HG03060 (cell line): Measurements from ENCODE around the gene ALDH7A1.
A peak's percentile ranks its signal among the peaks of the same experiment; 100 is the strongest.
"Not testable (repeated sequence)": the region's sequence is repeated elsewhere in the genome, so short reads cannot be mapped to it uniquely, and the experiment has no call there.

ENCODE experiments used
- ATAC-seq: cut with Tn5 transposase; IDR thresholded peaks from one replicate; pipeline ENCODE4 v1.9.1; 2021; ENCODE audit warnings: low read depth, moderate number of reproducible peaks; ENCODE audit not compliant: unreplicated experiment

Gene ALDH7A1

DNA sequence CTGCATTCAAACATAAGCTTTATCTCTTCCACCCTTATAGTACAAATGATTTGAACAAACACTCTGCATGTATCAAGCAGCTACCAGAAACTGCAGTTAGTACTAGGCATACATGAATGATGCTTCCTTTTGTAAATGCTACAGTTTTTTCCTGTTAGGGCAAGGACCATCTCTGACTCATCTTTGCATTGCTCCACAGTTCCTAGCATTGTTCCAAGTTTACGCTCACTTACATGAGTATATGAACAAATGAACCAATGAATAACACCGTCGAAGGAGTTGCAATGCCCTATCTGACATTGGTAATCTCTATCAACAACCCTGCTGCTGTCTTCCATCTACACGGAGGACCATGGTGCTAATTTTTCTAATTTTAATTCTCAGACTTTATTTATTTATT is 2.1 kb upstream of the ALDH7A1 start:
- no peak for ATAC-seq

DNA sequence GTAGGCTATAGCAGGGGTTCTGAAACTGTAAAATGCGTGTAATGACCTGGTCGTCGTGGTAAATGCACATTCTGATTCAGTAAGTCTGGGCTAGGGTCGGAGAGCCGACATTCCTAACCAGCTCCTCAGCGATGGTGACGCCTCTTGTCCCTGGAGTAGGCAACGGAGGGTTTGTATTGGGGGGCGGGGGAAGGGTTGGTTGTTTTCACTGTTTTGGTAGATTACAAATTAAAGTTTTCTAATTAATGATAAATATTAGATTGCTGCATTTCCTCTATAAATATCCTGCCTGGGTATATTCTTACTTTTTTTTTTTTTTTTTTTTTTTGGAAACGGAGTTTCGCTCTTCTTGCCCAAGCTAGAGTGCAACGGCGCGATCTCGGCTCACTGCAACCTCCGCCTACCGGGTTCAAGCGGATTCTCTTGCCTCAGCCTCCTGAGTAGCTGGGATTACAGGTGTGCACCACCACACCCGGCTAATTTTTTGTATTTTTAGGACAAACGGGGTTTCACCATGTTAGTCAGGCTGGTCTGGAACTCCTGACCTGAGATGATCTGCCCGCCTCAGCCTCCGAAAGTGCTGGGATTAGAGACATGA is 566 bp upstream of the ALDH7A1 start:
- no peak for ATAC-seq

DNA sequence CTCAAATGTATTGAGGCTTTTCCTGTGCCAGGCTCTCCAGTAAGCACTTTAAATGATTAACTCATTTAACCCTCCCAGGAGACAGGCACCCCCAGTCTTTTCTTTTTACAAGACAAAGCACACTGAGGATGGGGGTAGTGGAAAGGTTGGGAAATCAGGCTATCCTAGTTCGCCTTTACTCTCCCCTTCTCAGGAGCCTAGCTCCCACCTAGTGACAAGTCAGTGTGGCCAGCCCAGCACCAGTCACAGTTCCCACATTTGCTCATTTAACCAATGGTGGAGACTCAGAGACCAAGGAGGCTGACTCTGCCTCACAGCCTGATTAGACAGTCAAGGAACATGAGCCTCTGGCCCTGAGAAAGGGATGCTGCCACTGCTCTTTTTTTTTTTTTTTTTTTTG is 3.5 kb downstream of the ALDH7A1 start:
- ATAC-seq: no peak

DNA sequence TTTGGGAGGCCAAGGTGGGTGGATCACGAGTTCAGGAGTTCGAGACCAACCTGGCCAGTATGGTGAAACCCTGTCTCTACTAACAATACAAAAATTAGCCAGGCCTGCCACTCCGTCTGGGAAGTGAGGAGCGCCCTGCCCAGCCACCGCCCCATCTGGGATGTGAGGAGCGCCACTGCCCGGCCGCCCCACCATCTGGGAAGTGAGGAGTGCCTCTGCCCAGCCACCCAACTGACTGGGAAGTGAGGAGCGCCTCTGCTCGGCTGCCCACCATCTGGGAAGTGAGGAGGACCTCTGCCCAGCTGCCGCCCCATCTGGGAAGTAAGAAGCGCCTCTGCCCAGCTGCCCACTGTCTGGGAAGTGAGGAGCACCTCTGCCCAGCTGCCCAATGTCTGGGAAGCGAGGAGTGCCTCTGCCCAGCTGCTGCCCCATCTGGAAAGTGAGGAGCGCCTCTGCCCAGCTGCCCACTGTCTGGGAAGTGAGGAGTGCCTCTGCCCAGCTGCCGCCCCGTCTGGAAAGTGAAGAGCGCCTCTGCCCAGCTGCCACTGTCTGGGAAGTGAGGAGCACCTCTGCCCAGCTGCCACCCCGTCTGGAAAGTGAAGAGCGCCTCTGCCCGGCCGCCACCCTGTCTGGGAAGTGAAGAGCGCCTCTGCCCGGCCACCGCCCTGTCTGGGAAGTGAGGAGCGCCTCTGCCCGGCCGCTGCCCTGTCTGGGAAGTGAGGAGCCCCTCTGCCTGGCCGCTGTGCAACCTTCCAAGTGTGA is 5.3 kb downstream of the ALDH7A1 start:
- ATAC-seq: no peak

DNA sequence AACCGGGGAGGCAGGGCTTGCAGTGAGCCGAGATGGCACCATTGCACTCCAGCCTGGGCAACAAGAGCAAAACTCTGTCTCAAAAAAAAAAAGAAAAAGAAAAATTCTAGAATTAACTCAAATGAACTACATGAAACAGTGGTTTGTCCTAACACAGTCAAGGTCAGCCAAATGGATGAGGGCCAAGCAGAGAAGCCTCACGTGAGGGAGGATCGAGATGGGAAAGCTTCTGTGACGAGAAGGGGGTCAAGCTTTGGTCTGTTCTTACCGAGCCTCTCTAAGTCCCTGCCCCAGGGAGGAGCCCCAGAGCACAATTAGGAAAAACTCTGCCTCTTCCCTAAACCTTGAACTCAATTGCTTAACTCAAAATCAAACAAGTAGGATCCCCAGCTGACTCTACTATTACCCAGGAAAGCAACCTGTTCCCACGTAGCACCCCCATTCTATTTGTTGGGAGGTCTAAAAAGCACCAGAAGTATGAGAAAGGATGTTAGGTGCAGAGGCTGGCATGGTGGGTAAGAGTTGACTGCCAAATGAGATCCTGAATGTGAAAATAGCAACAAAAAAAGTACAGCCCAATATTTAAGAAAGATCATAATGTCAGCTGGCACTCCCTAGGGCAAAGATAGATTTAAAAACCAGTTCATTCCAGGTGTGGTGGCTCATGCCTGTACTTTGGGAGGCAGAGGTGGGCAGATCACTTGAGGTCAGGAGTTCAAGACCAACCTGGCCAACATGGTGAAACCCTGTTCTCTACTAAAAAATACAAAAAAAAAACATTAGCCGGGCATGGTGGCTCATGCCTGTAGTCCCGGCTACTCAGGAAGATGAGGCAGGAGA is 7.2 kb downstream of the ALDH7A1 start:
- ATAC-seq: no peak

DNA sequence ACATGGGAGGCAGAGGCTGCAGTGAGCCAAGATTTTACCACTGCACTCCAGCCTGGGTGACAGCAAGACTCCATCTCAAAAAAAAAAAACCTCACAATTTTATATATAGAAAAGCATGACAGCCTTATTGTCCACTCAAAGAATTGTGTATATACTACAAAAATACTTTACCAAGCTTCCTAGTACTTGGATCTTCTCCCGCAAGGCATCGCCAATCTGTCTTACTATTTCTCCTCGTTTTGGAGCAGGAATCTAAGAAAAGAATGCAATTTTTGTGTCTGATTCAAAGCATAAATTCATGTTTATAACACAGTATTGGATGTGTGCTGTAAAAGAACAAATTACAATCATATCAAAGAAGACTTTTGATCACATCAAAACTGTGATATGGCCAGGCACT is 11.3 kb downstream of the ALDH7A1 start:
- ATAC-seq: no peak

DNA sequence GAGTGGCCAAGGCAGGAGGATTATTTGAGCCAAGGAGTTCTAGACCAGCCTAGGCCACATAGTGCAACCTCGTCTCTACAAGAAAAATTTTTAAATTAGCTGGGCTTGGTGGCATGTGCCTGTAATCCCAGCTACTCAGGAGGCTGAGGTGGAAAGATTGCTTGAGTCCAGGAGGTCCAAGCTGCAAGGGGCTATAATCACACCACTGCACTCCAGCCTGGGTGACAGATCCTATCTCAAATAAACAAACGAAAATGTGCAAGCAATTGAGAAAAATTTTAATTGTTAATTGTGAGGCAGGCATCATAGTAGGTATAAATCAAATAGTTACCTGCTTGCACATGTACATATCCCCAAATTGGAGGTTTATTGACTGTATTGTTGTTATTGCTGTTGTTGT is 15.3 kb downstream of the ALDH7A1 start:
- no peak for ATAC-seq

DNA sequence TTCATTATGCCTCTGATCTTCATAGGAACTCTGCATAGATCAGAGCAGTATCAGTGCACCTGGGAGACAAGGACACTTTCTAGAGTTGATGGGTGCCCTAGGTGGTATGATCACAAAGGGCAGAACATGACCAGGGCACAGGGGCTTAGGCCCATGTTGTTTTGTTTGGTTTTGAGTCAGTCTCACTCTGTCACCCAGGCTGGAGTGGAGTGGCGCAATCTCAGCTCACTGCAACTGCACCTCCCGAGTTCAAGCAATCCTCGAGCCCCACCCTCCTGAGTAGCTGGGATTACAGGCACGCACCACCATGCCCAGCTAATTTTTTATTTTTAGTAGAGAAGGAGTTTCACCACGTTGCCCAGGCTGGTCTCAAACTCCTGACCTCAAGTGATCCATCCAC is 17.6 kb downstream of the ALDH7A1 start:
- no peak for ATAC-seq

DNA sequence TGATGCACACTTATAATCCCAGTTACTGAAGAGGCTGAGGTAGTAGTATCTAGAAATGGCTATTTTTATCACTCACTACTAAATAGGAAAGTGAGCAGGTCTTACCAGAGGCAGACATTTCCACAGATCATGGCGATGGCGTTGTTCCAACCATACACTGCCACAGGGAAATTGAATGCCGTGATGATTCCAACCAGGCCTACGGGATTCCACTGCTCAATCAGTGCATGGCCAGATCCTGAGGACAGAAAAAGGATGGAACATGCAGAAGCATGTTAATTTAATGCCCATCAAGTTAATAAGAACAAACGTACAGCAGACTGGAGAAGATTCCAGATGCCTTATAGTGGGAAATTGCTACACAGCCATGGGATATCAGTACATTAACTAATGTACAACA is 18.0 kb downstream of the ALDH7A1 start:
- ATAC-seq: no peak

DNA sequence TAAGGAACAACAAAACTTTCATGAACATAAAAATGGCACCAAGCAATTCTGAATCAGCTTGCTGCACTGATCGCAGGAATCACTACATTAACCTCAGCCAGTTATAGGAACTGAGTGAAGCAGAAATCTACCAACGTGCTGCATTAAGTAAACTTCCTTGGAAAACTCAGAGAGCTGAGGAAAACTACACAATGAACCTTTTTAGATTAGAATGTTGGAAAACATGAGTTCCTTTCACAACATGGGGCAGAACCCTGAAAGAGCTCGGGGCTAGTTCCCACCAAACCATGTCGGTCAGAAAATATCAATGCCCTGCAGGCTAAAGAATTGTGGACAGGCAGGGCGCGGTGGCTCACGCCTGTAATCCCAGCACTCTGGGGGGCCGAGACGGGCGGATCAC is 19.4 kb downstream of the ALDH7A1 start:
- no peak for ATAC-seq

DNA sequence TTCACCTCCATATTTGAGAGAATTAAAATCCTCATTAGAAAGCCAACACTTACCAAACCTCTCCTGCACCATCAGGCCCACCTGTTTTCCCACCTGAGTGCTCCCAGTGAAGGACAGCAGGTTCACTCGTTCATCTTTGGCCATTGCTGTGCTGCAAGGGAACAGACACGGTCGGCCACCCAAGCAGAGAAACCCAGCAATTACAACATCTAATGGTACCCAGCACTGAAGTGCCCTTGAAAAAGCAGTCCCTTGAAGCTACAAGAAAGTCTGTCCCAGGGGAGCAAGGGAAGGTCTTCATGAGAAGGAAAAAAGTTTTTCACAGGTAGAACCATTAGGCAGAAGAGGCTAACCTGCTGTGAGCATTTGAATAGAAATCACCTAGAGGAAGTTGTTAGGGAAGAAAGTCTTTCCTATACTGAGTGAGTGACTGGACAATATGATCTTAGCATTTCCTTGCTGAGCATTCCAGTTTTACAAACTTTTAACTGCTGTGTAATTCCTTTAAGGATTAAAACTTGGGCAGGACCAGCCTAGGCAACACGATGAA is 26.7 kb downstream of the ALDH7A1 start:
- no peak for ATAC-seq

DNA sequence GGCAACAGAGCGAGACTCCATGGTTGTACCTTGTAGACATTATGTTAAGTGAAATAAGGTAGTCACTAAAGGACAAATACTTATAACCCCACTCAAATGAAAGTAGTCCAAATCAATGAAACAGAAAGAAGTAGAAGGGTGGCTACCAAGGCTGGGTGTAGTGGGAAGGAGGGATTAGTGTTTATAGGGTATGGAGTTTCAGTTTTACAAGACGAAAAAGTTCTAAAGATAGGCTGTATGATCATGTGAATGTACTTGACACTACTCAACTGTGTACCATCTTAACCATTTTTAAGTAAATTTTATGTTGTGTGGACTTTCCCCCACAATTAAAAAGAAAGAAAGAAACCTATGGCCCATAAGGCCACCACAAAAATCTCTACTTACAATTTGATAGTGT is 32.2 kb downstream of the ALDH7A1 start:
- ATAC-seq: peak; percentile 75

DNA sequence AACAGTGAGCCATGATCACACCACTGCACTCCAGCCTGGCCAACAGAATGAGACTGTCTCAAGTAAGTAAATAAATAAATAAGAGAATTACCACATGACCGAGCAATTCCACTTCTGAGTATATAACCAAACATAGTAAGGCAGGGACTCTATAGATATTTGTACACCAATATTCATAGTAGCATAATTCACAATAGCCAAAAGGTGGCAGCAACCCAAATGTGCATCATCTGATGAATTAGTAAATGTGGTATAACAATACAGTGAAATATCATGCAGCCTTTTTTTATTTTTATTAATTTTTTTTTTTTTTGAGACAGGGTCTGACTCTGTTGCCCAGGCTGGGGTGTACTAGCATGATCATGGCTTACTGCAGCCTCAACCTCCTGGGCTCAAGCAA is 33.1 kb downstream of the ALDH7A1 start:
- ATAC-seq: no peak

DNA sequence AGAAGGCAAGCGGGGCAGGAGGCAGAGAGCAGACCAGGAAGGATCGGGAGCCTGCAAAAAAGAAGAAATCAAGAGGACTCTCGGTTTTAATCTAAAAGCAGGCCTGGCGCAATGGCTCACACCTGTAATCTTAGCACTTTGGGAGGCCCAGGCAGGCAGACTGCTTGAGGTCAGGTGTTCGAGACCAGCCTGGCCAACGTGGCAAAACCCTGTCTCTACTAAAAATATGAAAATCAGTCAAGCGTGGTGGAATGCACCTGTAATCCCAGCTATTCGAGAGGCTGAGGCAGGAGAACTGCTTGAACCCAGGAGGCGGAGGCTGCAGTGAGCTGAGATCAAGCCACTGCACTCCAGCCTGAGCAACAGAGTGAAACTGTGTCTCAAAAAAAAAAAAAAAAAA is 39.9 kb downstream of the ALDH7A1 start:
- ATAC-seq: not testable (repeated sequence)

DNA sequence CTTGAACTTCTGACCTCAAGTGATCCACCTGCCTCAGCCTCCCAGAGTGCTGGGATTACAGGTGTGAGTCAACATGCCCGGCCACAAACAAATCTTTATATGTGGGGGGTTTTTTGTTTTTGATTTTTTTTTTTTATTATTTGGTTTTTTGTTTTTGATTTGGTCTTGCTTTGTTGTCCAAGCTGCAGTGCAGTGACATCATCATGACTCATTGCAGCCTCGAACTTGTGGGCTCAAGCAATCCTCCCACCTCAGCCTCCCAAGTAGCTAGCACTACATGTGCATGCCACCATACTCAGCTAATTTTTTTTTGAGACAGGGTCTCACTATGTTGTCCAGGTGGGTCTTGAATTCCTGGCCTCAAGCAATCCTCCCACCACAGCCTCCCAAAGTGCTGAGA is 42.4 kb downstream of the ALDH7A1 start:
- ATAC-seq: no peak

DNA sequence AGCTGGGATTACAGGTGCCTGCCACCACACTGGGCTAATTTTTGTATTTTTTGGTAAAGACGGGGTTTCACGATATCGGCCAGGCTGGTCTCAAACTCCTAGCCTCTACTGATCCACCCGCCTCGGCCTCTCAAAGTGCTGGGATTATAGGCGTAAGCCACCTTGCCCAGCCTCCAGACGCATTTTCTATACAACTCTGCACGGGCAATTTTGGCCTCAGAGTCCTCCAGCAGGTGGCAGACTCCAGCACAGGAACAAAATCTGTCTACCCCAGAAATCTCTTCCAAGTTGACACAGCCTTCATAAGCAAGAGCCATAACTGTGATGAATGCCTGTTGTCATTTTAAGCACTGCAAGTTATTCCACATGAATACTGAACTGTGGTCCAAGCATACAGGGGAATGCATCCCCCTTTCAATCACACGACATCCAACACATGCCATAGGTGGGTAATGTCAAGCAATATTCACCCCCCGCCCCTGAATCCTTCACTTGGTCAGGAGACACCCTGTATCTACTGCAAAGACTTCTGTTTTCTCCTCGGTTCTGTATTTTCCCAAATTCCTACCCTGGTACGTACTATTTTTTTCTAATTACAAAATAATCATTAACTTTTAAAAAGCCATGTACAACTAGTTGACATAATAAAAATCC is 50.8 kb downstream of the ALDH7A1 start:
- ATAC-seq: peak; percentile 44

DNA sequence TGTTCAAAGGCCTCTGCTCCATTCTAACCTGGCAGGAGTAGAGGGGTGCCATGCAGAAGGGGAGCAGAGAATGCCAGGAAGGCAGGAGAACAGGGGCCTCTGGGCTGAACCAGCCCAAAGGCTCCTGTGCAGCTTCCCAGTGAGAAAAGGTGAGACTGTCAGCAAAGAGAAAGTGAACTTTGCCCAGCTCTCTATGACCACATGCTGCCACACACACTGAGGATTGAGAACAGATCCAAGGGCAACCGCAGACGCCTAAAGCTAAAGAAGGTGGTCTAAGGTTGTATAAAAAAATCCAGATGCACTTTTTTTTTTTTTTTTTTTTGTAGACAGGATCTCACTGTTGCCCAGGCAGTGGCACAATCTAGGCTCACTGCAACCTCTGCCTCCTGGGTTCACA is 51.4 kb downstream of the ALDH7A1 start:
- ATAC-seq: no peak

DNA sequence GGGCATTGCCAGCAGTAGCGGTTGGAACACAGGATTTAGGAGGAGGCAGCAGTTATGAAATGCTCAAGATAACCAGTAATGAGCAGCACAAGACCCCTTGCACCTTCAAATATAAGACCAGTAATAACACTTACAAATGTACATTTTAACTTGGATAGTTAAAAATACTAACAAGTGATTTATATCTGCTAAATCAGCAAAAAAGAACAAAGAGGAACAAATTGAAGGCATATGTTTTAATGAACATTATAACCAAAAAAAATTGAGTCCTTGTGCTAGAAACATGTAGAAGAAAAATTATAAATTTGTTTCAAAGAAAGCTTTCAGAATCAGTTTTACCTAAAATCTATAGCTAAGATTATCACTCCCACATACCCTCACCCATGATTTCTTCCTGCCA is 52.0 kb downstream of the ALDH7A1 start:
- ATAC-seq: no peak

DNA sequence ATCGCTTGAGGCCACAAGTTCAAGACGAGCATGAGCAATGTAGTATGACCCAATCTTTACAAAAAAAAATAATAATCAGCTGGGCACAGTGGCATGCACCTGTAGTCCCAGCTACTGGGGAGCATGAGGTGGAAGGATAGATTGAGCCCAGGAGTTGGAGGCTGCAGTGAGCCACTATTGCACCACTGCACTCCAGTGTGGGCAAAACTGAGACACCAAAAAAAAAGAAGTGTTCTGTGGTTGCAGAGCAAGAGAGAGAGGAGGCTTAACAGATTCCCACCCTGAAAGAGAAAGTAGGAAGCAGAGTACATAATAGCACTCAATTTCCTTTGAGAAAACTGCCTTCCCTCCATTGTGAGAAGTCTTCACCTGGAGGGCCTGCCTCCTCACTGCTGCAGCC is 52.6 kb downstream of the ALDH7A1 start:
- ATAC-seq: no peak

DNA sequence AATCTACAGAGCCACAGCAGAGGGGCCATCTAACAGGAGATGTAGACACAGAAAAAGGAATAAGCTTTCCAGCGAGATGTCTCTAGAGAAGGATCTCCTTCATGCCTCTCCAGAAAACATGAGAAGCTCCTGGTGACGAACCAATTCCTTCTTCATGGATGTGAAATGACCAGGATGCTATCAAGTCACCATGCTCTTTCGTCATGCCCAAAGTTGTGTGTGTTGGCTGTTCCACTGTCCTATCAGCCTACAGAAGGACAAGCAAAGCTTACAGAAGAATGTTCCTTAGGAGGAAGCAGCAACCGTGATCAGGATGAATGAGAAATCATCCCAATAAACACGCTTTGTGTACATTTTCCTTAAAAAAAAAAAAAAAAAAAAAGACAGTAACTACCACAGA is 54.4 kb downstream of the ALDH7A1 start:
- ATAC-seq: no peak

DNA sequence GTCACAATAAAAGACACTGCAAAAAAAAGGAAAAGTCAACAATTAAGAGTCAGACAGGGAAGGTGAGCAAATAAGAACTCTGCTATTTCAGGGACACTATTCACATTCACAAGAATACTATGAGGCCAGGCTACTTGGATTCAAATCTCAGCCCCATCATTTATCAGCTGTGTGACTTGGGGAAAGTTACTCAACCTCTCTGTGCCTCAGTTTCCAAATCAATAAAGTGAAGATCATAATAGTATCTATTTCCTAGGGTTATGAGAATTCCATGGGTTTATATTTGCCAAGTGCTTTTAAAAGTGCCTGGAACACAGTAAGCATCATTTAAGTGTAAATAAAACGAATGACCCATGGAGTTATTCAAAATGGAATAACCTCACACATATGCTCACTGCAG is 56.4 kb downstream of the ALDH7A1 start:
- no peak for ATAC-seq
